ENCODE results near the gene COA1.
"Not testable (repeated sequence)": the region's sequence is repeated elsewhere in the genome, so short reads cannot be mapped to it uniquely, and the experiment has no call there.

The COA1 gene

GRCh38 chr7:43686991-43687390, 42.3 kb downstream of the COA1 start:
- no peak for DNase-seq

GRCh38 chr7:43680736-43681135, 48.6 kb downstream of the COA1 start:
- no peak for DNase-seq

GRCh38 chr7:43679210-43680068, 49.9 kb downstream of the COA1 start:
- no peak for DNase-seq

GRCh38 chr7:43678315-43678714, 51.0 kb downstream of the COA1 start:
- no peak for DNase-seq

GRCh38 chr7:43677864-43678263, 51.5 kb downstream of the COA1 start:
- no peak for DNase-seq

GRCh38 chr7:43674559-43675436, 54.5 kb downstream of the COA1 start:
- no peak for DNase-seq

GRCh38 chr7:43673243-43673976, 55.9 kb downstream of the COA1 start:
- DNase-seq, result not testable (repeated sequence)

GRCh38 chr7:43671521-43671920, 57.8 kb downstream of the COA1 start:
- no peak for DNase-seq

GRCh38 chr7:43669286-43670081, 59.8 kb downstream of the COA1 start:
- peak; percentile 59 for DNase-seq

GRCh38 chr7:43668035-43668434, 61.3 kb downstream of the COA1 start:
- DNase-seq, result no peak

- no peak for DNase-seq
Measured at GRCh38 chr7:43666938-43667337, 62.4 kb downstream of the COA1 start.

GRCh38 chr7:43664681-43665080, 64.6 kb downstream of the COA1 start:
- no peak for DNase-seq

GRCh38 chr7:43660141-43660540, 69.2 kb downstream of the COA1 start:
- no peak for DNase-seq

- DNase-seq, result no peak
Measured at GRCh38 chr7:43659549-43659896, 69.8 kb downstream of the COA1 start.

- DNase-seq, result no peak
Measured at GRCh38 chr7:43658718-43659548, 70.4 kb downstream of the COA1 start.

- no peak for DNase-seq
Measured at GRCh38 chr7:43656997-43657396, 72.3 kb downstream of the COA1 start.

GRCh38 chr7:43655584-43655983, 73.7 kb downstream of the COA1 start:
- DNase-seq, result no peak

- DNase-seq, result no peak
Measured at GRCh38 chr7:43653891-43654504, 75.3 kb downstream of the COA1 start.

GRCh38 chr7:43653466-43653865, 75.9 kb downstream of the COA1 start:
- no peak for DNase-seq

- DNase-seq, result no peak
Measured at GRCh38 chr7:43652364-43652763, 77.0 kb downstream of the COA1 start.

- no peak for DNase-seq
Measured at GRCh38 chr7:43650457-43651052, 78.8 kb downstream of the COA1 start.
